HepG2 (cell line): Measurements from ENCODE around the gene CLDN16. TPM values are rescaled to one million over a fixed set of nuclear protein-coding genes. Genes with fewer than 3 reads are reported as not detected.

Experiments
- MIER2 ChIP-seq: IDR thresholded peaks from 2 replicates; pipeline ENCODE4 v1.6.1; 2016; ENCODE audit warnings: missing biosample characterization, missing genetic modification reagents
- NONO ChIP-seq, 2 experiments: fragments of 450-650 bp in 1 of 2; sonication (generic) in 1 of 2; formaldehyde crosslinking in 1 of 2; IDR thresholded peaks in 1 of 2; conservative IDR thresholded peaks in 1 of 2; 2 replicates each; pipeline versions ENCODE4 v1.6.1 to v1.8.0; 2017 to 2022; ENCODE audit warnings: mild to moderate bottlenecking in 1 of 2, missing genetic modification reagents in 1 of 2, moderate library complexity in 1 of 2
- ZNF317 ChIP-seq: sonication (generic); formaldehyde crosslinking; IDR thresholded peaks from 2 replicates; pipeline ENCODE4 v1.5.0; 2020; ENCODE audit warnings: mild to moderate bottlenecking, missing genetic modification reagents
- polyA plus RNA-seq, 8 experiments: library from polyadenylated mRNA; depleted of rRNA in 3 of 8; stranded (reverse) in 7 of 8; unstranded in 1 of 8; fragments of >200 nt; fragmentation: Illumina TruSeq in 4 of 8; extraction: Trizol in 4 of 8; gene quantifications; 2 replicates each; pipeline versions ENCODE4 v1.2.1 to v1.2.3, GENCODE V29; 2011 to 2016; ENCODE audit warnings: low read depth in 4 of 8, missing spikeins in 1 of 8, mixed read lengths in 1 of 8; ENCODE audit not compliant: insufficient read depth in 1 of 8
- total RNA-seq, 5 experiments: library from RNA; depleted of rRNA; stranded (reverse); fragments of >200 nt; fragmentation: Illumina TruSeq; extraction: Trizol; gene quantifications; 2 replicates each; pipeline ENCODE4 v1.2.3, GENCODE V29; 2016; ENCODE audit warnings: low read depth in 1 of 5
- TF ChIP-seq, protein P1 (sequence below): IDR thresholded peaks from 2 replicates; pipeline ENCODE4 v1.6.1; 2018; ENCODE audit warnings: missing genetic modification reagents, mild to moderate bottlenecking, missing compliant biosample characterization
- TF ChIP-seq, protein P2 (sequence below): IDR thresholded peaks from 2 replicates; pipeline ENCODE4 v1.6.1; 2016; ENCODE audit warnings: low read depth, borderline replicate concordance
- TF ChIP-seq, protein P3 (sequence below): sonication (generic); formaldehyde crosslinking; IDR thresholded peaks from 2 replicates; pipeline ENCODE4 v1.8.1; 2023; ENCODE audit warnings: mild to moderate bottlenecking, missing genetic modification reagents, borderline replicate concordance
- TF ChIP-seq, protein P4 (sequence below): sonication (generic); formaldehyde crosslinking; IDR thresholded peaks from 2 replicates; pipeline ENCODE4 v1.4.0; 2020; ENCODE audit warnings: mild to moderate bottlenecking, missing genetic modification reagents
- TF ChIP-seq, protein P5 (sequence below): sonication (generic); formaldehyde crosslinking; IDR thresholded peaks from 2 replicates; pipeline ENCODE4 v1.5.0; 2020; ENCODE audit warnings: mild to moderate bottlenecking, missing genetic modification reagents
- TF ChIP-seq, protein P6 (sequence below), 2 experiments: fragments of 450-650 bp in 1 of 2; sonication (generic) in 1 of 2; formaldehyde crosslinking; IDR thresholded peaks; 2 replicates each; pipeline versions ENCODE4 v1.5.0 to v1.8.0; 2020 to 2022; ENCODE audit warnings: mild to moderate bottlenecking in 1 of 2, missing genetic modification reagents in 1 of 2
- TF ChIP-seq, protein P7 (sequence below): sonication (generic); formaldehyde crosslinking; IDR thresholded peaks from 2 replicates; pipeline ENCODE4 v1.4.0; 2020; ENCODE audit warnings: missing genetic modification reagents, borderline replicate concordance
- TF ChIP-seq, protein P8 (sequence below): sonication (generic); formaldehyde crosslinking; IDR thresholded peaks from 2 replicates; pipeline ENCODE4 v1.4.0; 2020; ENCODE audit warnings: missing genetic modification reagents

Gene CLDN16
- total and polyA plus RNA-seq, 2 of the 13 experiments (the other 11 are each of a cell fraction or from before 2014, with no cell fraction given): 0.13 to 0.24 TPM

DNA sequence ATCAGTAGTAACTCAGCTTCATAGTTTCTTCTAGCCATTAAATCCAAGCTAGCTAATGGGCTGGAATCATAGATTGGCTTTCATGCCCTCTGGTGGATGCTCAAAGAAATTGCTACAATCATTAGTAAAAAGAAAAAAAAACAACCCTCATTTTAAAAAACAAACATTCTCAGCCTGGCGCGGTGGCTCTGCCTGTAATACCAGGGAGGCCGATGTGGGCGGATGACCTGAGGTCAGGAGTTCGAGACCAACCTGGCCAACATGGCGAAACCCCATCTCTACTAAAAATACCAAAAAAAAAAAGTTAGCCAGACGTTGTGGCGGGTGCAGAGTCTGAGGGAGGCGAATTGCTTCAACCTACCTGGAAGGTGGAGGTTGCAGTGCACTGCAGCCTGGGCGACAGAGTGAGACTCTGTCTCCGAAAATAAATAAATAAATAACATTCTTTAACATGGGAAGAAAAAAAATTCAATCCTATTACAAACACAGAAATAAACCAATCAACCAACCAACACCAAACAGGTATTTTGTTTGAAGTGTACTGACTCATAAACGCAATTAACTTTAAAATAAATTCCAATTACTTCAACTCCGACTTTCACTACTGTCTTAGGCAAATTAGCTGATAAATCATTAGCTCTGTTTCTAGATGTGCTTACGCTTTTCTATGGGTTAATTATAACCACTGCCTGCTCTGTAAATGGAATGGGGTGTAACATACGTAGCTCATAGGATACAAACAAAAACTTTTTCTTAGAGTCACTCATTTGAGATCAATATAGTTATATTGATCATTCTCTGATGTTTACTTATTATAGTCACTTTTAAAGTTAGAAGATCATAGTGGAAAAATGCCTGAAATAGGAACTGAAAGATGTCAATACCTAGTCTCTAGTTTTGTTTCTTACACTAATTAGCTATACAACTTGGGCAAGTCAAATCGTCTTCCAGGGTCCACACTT, 36.8 kb downstream of the CLDN16 start (continued):
- TF ChIP-seq, protein P1, sequence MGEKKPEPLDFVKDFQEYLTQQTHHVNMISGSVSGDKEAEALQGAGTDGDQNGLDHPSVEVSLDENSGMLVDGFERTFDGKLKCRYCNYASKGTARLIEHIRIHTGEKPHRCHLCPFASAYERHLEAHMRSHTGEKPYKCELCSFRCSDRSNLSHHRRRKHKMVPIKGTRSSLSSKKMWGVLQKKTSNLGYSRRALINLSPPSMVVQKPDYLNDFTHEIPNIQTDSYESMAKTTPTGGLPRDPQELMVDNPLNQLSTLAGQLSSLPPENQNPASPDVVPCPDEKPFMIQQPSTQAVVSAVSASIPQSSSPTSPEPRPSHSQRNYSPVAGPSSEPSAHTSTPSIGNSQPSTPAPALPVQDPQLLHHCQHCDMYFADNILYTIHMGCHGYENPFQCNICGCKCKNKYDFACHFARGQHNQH (CRISPR knock-in tag): peak; percentile 32; the same call in 1 of the 2 replicates
- TF ChIP-seq ZNF317 (CRISPR knock-in tag): 0 out of 2 replicates have a peak, but pooled peaks have one; percentile 17
- TF ChIP-seq, protein P2, sequence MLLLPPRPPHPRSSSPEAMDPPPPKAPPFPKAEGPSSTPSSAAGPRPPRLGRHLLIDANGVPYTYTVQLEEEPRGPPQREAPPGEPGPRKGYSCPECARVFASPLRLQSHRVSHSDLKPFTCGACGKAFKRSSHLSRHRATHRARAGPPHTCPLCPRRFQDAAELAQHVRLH (CRISPR knock-in tag): peak; percentile 41; the same call in 1 of the 2 replicates
- TF ChIP-seq, protein P3, sequence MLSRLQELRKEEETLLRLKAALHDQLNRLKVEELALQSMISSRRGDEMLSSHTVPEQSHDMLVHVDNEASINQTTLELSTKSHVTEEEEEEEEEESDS (CRISPR knock-in tag): 0 out of 2 replicates have a peak, but pooled peaks have one; percentile 62
- no peak for TF ChIP-seq NONO (IDR thresholded peaks at IDR 0.05)
- 0 out of 2 replicates have a peak, but pooled peaks have one; percentile 48 for TF ChIP-seq NONO (CRISPR knock-in tag; conservative IDR thresholded peaks at IDR 0.05)
- TF ChIP-seq, protein P4, sequence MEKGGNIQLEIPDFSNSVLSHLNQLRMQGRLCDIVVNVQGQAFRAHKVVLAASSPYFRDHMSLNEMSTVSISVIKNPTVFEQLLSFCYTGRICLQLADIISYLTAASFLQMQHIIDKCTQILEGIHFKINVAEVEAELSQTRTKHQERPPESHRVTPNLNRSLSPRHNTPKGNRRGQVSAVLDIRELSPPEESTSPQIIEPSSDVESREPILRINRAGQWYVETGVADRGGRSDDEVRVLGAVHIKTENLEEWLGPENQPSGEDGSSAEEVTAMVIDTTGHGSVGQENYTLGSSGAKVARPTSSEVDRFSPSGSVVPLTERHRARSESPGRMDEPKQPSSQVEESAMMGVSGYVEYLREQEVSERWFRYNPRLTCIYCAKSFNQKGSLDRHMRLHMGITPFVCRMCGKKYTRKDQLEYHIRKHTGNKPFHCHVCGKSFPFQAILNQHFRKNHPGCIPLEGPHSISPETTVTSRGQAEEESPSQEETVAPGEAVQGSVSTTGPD (CRISPR knock-in tag): peak; percentile 77; the same call in 1 of the 2 replicates
- no peak for TF ChIP-seq MIER2
- TF ChIP-seq, protein P5, sequence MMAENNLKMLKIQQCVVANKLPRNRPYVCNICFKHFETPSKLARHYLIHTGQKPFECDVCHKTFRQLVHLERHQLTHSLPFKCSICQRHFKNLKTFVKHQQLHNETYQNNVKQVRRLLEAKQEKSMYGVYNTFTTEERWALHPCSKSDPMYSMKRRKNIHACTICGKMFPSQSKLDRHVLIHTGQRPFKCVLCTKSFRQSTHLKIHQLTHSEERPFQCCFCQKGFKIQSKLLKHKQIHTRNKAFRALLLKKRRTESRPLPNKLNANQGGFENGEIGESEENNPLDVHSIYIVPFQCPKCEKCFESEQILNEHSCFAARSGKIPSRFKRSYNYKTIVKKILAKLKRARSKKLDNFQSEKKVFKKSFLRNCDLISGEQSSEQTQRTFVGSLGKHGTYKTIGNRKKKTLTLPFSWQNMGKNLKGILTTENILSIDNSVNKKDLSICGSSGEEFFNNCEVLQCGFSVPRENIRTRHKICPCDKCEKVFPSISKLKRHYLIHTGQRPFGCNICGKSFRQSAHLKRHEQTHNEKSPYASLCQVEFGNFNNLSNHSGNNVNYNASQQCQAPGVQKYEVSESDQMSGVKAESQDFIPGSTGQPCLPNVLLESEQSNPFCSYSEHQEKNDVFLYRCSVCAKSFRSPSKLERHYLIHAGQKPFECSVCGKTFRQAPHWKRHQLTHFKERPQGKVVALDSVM: 0 out of 2 replicates have a peak, but pooled peaks have one; percentile 19
- TF ChIP-seq, protein P6, sequence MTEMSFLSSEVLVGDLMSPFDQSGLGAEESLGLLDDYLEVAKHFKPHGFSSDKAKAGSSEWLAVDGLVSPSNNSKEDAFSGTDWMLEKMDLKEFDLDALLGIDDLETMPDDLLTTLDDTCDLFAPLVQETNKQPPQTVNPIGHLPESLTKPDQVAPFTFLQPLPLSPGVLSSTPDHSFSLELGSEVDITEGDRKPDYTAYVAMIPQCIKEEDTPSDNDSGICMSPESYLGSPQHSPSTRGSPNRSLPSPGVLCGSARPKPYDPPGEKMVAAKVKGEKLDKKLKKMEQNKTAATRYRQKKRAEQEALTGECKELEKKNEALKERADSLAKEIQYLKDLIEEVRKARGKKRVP (CRISPR knock-in tag; IDR thresholded peaks at IDR 0.05): peak in 1 of 2 experiments; percentile 59; a peak in 2 of 4 replicates
- TF ChIP-seq, protein P7, sequence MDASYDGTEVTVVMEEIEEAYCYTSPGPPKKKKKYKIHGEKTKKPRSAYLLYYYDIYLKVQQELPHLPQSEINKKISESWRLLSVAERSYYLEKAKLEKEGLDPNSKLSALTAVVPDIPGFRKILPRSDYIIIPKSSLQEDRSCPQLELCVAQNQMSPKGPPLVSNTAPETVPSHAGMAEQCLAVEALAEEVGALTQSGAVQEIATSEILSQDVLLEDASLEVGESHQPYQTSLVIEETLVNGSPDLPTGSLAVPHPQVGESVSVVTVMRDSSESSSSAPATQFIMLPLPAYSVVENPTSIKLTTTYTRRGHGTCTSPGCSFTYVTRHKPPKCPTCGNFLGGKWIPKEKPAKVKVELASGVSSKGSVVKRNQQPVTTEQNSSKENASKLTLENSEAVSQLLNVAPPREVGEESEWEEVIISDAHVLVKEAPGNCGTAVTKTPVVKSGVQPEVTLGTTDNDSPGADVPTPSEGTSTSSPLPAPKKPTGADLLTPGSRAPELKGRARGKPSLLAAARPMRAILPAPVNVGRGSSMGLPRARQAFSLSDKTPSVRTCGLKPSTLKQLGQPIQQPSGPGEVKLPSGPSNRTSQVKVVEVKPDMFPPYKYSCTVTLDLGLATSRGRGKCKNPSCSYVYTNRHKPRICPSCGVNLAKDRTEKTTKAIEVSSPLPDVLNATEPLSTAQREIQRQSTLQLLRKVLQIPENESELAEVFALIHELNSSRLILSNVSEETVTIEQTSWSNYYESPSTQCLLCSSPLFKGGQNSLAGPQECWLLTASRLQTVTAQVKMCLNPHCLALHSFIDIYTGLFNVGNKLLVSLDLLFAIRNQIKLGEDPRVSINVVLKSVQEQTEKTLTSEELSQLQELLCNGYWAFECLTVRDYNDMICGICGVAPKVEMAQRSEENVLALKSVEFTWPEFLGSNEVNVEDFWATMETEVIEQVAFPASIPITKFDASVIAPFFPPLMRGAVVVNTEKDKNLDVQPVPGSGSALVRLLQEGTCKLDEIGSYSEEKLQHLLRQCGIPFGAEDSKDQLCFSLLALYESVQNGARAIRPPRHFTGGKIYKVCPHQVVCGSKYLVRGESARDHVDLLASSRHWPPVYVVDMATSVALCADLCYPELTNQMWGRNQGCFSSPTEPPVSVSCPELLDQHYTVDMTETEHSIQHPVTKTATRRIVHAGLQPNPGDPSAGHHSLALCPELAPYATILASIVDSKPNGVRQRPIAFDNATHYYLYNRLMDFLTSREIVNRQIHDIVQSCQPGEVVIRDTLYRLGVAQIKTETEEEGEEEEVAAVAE (CRISPR knock-in tag): 0 out of 2 replicates have a peak, but pooled peaks have one; percentile 18
- TF ChIP-seq, protein P8, sequence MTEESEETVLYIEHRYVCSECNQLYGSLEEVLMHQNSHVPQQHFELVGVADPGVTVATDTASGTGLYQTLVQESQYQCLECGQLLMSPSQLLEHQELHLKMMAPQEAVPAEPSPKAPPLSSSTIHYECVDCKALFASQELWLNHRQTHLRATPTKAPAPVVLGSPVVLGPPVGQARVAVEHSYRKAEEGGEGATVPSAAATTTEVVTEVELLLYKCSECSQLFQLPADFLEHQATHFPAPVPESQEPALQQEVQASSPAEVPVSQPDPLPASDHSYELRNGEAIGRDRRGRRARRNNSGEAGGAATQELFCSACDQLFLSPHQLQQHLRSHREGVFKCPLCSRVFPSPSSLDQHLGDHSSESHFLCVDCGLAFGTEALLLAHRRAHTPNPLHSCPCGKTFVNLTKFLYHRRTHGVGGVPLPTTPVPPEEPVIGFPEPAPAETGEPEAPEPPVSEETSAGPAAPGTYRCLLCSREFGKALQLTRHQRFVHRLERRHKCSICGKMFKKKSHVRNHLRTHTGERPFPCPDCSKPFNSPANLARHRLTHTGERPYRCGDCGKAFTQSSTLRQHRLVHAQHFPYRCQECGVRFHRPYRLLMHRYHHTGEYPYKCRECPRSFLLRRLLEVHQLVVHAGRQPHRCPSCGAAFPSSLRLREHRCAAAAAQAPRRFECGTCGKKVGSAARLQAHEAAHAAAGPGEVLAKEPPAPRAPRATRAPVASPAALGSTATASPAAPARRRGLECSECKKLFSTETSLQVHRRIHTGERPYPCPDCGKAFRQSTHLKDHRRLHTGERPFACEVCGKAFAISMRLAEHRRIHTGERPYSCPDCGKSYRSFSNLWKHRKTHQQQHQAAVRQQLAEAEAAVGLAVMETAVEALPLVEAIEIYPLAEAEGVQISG (CRISPR knock-in tag): peak; percentile 28; the same call in 1 of the 2 replicates
